ENCODE results near the gene DNAJB12.

- no peak for TF ChIP-seq CTCF (IDR thresholded peaks at IDR 0.05)
- TF ChIP-seq POLR2A (IDR thresholded peaks at IDR 0.05): no peak
Measured at GRCh38 chr10:72336259-72337038, 18.3 kb downstream of the DNAJB12 start.

Measured in adrenal gland (tissue), 5 donors.